HG03469 (cell line): ENCODE data around the gene CALD1.

Experiments used
- ATAC-seq: cut with Tn5 transposase; IDR thresholded peaks from one replicate; pipeline ENCODE4 v1.9.1; 2021; ENCODE audit warnings: mild to moderate bottlenecking, moderate library complexity, moderate number of reproducible peaks; ENCODE audit not compliant: unreplicated experiment

The CALD1 gene

GRCh38 chr7:134778941-134779740 is at the start of gene CALD1:
TSS of gene CALD1 (plus strand) at chr7:134779634. CDS start at chr7:134867734, 88,100 bp downstream.
- no peak for ATAC-seq

GRCh38 chr7:134729895-134730294 is 49.5 kb upstream of the CALD1 start:
- ATAC-seq, result no peak

GRCh38 chr7:134730411-134730829 is 49.0 kb upstream of the CALD1 start:
- no peak for ATAC-seq

GRCh38 chr7:134731616-134732015 is 47.8 kb upstream of the CALD1 start:
- ATAC-seq, result no peak

- no peak for ATAC-seq
These were observed 46.7 kb upstream of the CALD1 start for GRCh38 chr7:134732728-134733127.

- no peak for ATAC-seq
These were observed 43.1 kb upstream of the CALD1 start for GRCh38 chr7:134736381-134736780.

- no peak for ATAC-seq
These were observed 41.7 kb upstream of the CALD1 start for GRCh38 chr7:134737566-134738345.

- ATAC-seq, result no peak
These were observed 40.1 kb upstream of the CALD1 start for GRCh38 chr7:134739362-134739761.

GRCh38 chr7:134740376-134740775 is 39.1 kb upstream of the CALD1 start:
- no peak for ATAC-seq

GRCh38 chr7:134741907-134742635 is 37.4 kb upstream of the CALD1 start:
- ATAC-seq, result no peak

- no peak for ATAC-seq
These were observed 36.6 kb upstream of the CALD1 start for GRCh38 chr7:134742688-134743350.

- no peak for ATAC-seq
These were observed 34.9 kb upstream of the CALD1 start for GRCh38 chr7:134744569-134744968.

- ATAC-seq, result no peak
These were observed 32.1 kb upstream of the CALD1 start for GRCh38 chr7:134747326-134747725.

GRCh38 chr7:134750083-134751062 is 29.1 kb upstream of the CALD1 start:
- ATAC-seq, result no peak

- ATAC-seq, result no peak
These were observed 27.3 kb upstream of the CALD1 start for GRCh38 chr7:134752006-134752760.

- no peak for ATAC-seq
These were observed 23.9 kb upstream of the CALD1 start for GRCh38 chr7:134755422-134756022.

- ATAC-seq, result no peak
These were observed 21.5 kb upstream of the CALD1 start for GRCh38 chr7:134757938-134758337.

GRCh38 chr7:134758981-134759380 is 20.5 kb upstream of the CALD1 start:
- no peak for ATAC-seq

- no peak for ATAC-seq
These were observed 18.2 kb upstream of the CALD1 start for GRCh38 chr7:134761266-134761665.
